Measurements from ENCODE around the gene FLACC1.
"Not testable (repeated sequence)": the region's sequence is repeated elsewhere in the genome, so short reads cannot be mapped to it uniquely, and the experiment has no call there.

FLACC1 gene

GRCh38 chr2:201248288-201248844 is 108.8 kb downstream of the FLACC1 start:
- DNase-seq, result no peak

GRCh38 chr2:201246280-201246679 is 110.9 kb downstream of the FLACC1 start:
- no peak for DNase-seq

- DNase-seq, result no peak
These were observed 112.3 kb downstream of the FLACC1 start for GRCh38 chr2:201244829-201245228.

- DNase-seq, result no peak
These were observed 114.4 kb downstream of the FLACC1 start for GRCh38 chr2:201242571-201243277.

- DNase-seq, result not testable (repeated sequence)
These were observed 117.8 kb downstream of the FLACC1 start for GRCh38 chr2:201239167-201239935.

Data from activated effector memory CD4-positive, alpha-beta T cell treated with Interleukin-2 at 50 U/mL for 16 hours (primary cell).